ENCODE results near the gene KCNQ5.
"Not testable (repeated sequence)": the region's sequence is repeated elsewhere in the genome, so short reads cannot be mapped to it uniquely, and the experiment has no call there.

The KCNQ5 gene

DNA sequence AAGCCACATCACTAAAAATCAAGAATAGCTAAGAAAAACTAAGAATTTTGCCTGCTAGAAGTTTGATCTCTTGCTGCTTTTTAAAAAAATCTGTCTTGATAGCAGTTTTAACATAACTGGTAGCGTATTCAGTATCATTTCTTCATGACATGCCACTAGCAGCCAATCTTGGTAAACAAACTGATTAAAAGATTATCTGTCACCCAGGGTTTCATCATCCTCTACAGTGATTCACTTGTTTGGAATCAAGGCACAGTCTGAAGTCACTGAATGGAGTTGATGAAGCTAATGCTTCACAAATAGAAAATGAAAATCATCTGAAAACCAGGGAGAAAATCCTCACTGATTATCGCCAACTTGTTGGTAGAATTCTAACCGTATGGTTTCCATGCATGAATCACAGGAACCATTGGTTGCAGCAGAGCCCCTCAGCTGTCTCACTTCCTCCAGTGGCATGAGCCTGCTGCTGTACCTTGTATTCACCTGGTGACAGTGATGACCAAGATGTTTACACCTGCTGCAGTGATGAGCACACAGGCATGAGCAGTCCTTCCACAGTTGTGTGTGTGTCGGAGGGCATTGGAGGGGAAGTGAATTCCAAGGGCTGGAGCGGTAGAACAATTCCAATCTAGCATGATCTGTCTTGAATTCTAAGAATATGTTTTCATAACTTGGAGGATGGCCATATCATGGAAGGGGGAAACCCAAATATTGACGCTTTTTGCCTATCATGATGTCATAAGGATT is 328.4 kb downstream of the KCNQ5 start:
- peak; percentile 97 for DNase-seq (ENCODE audit: low read depth)

DNA sequence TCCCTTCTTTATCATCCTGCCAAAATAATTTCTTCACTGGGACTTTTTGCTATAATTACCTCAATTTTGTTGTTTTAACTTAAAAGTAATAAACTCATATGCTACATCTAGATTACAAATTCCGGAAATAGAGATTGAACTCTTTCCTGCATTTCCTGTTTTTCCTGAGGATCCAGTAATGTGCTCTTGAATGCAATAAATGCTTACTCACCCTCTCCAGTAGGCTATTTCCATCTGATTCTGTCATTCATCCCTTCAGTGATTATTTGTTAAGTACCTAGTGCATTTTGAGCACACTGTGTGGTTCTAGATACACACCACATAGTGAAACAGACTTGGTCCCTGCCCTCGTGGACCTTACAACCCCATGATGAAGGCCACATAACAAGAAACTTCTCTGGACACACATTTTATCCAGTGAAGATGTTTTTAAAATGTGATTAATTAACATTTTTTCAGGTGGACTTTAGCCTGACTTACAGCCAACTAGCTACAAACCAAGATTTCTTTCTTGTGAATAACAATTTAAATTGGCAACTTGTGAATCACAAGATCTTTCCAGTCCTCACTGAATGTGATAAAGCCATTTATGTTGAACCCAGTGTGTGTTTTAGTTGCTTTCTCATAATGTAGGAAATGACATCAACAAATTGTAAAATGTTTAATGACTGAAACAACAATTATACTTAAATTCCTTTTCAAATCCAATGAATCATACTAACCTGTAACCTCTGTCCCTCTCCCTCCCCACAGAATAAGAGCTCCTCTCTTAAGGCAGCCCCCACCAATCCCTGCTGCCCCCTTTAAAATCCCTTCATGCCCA is 331.2 kb downstream of the KCNQ5 start:
- peak; percentile 70 for DNase-seq (ENCODE audit: low read depth)

DNA sequence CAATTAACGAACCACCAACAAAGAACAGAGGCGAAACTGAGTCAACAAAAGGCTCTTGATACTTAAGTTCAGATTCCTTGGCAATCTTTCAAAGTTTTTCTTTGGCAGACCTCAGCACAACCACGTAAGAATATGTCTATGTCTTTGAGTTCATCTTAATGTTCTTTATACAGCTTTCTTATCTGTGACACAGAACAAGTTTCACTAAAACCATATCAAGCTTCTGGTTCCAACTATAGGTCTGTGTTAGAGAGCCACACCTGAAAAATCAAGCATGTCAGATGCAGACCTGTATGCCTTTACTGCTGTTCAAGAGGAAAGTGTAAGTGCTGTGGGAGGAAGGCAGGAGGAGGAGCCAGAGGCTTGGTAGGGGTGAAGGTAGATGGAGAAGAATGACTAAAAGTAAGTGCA is 332.1 kb downstream of the KCNQ5 start:
- DNase-seq (ENCODE audit: low read depth): peak; percentile 90

DNA sequence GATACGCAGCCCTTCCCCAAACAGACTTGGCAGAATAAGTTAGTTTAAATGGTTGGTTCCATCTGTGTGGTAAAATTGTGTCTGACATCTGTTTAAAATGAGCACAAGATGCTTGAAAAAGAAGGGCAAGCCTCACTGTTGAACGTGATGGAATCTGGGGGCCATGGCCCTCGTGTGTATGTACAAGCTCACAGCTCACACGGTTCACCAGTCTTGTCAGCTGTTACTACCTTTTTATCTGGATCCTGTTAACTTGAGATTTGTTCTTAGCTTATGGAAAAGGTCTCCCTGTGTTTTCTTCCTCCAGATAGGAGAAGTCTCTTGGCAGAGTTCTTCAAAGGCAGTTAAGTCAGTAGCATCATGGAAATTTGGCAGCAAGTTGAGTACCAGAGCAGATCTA is 332.9 kb downstream of the KCNQ5 start:
- DNase-seq (ENCODE audit: low read depth): no peak

DNA sequence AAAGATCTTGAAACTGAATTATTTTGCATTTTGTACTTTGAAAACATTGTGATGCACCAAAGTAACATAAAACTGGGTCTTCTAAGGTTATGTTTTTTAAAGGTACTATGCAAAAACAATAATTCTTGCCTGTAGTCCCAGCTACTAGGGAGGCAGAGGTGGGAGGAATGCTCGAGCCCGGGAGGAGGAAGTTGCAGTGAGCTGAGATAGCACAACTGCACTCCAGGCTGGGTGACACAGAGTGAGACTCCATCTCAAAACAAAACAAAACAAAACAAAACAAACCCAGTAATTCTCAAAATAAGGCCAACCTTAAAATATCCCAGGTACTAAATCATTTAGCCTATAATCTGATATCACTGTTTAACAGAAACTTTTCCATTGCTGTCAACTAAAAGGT is 333.8 kb downstream of the KCNQ5 start:
- no peak for DNase-seq (ENCODE audit: low read depth)

DNA sequence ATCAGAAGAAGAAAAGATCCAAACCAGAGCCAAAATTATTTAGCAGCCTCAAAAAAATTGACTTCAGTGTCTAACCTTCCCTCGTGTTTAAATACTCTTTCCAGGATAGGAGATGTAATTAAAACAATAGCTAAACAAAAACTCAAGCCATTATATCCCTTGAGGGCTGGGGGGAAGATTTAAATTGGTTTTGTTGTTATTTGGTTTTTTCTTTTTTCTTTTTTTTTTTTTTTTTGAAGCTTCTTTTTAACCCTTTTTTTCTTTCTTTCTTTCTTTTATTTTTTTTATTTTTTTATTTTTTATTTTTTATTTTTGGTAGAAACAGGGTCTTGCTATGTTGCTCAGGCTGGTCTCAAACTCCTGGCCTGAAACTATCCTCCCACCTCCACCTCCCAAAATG is 334.4 kb downstream of the KCNQ5 start:
- no peak for DNase-seq (ENCODE audit: low read depth)

DNA sequence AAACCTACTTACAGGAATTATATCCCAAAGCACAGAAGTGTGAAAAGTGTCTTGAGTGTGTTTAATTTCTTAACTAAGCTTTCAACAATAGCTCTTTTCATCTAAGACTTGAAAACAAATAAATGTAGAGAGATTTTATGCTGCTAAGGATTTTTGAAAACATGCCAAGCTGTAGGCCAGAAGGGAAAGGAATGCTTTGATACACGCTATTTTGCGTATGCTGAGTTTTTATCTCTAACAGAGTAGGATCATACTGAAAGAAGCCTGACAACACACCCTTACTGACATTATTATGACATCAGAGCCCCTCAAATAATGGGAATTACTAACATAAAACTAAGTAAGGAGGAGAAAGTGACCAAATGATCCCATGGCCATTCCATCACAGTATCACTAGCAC is 338.0 kb downstream of the KCNQ5 start:
- DNase-seq (ENCODE audit: low read depth): peak; percentile 56

DNA sequence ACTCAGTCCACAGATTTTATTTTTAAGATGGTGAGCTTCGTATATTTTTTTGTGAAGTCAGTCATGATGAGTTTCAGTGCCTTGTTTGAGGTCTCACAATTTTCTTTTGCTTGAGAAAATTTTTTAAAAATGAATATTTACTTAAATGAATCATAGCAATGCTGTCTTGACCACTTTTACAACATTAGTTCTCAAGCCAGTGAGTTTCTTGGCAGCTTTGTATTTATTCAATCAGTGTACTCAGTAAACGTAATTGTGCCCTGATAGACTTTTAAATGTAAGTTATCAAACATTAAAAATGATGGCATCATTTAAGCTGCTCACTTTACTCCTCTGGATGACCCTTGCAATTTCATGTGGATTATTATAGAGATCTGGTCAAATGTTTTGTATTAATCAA is 342.1 kb downstream of the KCNQ5 start:
- DNase-seq (ENCODE audit: low read depth): peak; percentile 27

DNA sequence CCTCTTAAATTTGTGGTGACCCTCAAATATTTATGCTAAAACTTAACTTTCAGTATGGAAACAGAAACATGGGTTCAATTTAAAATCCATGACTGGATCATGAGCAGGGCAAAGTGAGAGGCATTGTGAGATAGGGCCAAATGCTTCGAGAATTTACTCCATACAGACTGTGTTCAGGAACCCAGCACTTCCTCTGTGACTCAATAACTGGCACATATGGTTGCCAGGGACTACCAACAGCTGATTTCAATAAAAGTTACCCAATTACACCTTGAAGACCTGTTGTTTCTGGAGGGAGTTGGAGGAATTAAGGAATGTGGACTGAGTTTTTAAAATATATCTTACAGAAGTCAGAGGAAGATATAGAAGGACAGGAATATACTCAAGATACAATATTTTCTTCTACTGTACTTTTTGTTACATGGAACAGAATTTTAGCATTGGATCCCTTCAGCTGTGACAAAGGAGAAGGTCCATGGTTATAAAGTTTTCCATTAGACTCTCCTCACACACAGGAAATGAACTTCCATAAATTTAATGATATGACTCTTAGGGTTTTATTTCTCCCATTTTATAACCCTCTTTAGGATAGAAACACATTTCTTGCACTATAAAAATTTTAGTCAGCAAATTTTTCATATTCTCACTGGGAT is 344.9 kb downstream of the KCNQ5 start:
- no peak for DNase-seq (ENCODE audit: low read depth)

DNA sequence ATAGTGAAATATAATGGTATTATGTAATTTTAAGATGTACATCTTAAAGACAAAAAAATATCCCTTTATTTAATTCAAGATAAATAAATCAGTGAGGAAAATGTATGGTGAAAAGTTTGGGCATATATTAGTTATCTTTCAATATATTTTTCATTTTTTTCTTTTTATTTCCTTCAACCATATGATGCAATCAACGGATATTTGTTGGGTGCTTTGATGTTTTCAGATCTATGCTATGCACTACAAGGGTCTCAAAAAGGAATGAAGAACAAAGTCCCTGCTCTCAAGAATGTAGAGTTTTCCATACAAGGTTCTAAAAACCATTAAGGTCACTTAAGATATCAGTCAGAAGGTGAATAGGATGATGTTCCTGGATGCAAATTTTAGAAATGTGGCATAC is 345.5 kb downstream of the KCNQ5 start:
- no peak for DNase-seq (ENCODE audit: low read depth)

DNA sequence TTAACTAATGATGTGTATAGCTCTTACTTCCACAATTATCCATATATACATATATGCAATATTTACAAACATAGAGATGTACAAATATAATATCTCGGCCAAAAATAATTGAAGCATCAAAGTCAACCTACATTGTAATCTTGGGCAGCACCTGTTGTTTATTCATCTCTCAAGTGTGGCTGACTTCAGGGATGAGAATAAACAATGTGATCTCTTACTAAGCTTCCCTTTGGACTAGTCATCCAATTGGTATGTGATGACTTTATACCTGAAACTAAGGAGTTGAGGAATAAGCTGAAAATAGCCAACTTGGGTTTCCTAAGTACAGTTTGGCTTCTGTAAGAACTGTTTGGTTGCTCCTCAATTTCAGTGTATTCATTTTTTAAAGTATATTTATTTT is 346.8 kb downstream of the KCNQ5 start:
- peak; percentile 52 for DNase-seq (ENCODE audit: low read depth)

DNA sequence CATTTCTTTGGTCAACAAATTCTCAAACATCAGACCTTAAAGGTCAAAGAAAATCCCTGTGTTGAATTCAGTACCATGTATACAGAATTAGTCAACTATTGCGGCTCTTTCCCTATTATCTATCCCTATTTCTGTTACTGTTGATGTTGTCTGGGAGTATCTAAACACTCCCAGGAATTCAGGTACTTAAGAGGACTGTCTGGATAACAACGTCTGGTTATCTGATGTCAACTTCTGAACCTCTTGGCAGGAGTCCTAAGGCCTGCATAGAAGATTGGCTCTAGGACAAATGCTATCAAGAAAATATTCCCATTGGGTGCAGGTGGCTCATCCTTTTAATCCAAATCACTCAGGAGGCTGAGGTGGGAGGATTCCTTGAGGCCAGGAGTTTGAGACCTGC is 347.8 kb downstream of the KCNQ5 start:
- DNase-seq (ENCODE audit: low read depth): no peak

DNA sequence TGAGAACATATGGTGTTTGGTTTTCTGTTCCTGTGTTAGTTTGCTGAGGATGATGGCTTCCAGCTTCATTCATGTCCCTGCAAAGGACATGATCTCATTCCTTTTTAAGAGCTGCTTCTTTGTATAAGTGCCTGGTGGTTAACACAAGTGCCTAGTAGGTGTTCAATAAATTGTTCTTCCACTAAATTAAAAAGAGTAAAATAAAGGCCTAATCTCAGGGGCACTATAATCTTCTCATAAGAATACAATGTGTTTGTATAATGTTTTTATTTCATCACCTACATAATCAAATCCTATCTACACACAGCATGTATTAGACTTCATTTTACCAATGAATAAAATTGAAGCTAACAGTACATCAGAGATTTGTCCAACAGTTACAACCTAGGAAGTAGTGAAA is 350.7 kb downstream of the KCNQ5 start:
- DNase-seq (ENCODE audit: low read depth): no peak

DNA sequence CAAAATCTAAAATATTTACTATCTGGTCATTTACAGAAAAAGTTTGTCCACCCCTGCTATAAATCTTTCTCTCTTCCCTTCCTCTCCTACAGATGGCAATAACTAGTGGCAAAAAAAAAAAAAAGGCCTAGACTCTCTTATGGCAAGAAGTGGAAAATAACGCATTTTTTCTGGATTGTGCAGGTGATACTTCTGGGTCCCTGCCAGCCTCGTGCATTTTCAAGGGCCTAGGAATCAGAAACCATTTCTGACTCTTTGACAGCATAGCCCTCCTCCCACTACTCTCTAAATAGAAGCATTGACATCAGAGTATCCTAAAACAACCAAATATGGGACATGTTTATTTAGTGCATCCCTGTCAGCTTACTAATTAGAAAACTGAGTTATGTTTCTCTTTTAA is 352.4 kb downstream of the KCNQ5 start:
- DNase-seq (ENCODE audit: low read depth): no peak

DNA sequence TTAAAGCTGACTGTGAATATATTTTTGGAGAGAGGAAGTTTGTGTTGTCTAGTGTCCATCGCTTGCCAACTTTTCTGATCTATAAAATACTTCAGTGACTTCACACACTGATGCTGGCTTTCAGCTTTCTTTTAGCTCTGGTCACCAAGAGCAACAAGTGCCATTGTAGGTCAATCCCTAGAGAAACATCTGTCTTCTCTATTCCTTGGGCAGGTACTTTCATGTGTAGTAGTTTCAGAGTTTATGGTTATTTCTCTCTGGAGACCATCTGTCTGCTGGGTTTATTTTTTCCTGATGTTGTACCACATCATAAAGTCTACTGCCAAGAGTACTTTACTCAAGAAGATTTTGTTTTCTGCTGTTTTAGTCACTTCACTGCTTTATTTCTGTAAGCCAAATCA is 353.5 kb downstream of the KCNQ5 start:
- no peak for DNase-seq (ENCODE audit: low read depth)

DNA sequence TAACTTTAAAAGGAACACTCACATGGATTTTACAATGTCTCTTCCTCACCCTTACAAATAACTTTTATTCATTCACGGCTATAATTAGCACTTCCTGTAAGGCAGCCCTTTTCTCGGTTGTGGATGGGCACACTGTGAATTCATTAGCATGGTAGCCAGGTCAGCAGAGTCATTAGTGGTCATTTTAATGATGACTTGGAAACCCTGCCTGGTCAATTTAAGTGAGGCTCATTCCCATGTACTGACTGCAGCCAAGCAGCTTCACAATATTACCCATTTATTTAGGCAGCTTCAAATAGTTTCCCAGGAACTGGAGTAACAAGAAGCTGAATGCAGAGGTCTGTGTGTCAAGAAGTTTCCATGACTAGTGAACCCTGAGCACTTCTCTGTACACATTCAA is 354.6 kb downstream of the KCNQ5 start:
- DNase-seq (ENCODE audit: low read depth): no peak

DNA sequence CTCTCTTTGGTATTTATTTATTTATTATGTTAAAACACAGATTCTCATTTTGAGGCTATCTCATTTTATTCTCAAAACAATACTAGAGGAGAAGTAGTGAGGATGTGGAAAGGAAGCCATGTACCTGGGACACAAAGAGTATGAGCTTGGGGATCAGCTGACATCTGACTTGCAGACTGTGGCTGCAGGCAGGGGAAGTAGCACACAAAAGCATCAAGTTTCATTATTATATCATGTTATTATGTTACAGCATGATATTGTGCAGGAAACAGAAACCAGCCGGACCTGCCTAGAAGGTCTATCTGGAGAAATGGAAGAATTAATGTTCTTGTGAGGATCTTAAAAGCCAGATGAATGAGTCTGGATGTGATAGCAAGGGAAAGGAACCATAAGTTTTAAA is 355.2 kb downstream of the KCNQ5 start:
- DNase-seq (ENCODE audit: low read depth): peak; percentile 20

DNA sequence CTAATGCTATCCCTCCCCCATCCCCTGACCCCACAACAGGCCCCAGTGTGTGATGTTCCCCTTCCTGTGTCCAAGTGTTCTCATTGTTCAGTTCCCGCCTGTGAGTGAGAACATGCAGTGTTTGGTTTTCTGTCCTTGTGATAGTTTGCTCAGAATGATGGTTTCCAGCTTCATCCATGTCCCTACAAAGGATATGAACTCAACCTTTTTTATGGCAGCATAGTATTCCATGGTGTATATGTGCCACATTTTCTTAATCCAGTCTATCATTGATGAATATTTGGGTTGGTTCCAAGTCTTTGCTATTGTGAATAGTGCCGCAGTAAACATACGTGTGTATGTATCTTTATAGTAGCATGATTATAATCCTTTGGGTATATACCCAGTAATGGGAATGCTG is 356.9 kb downstream of the KCNQ5 start:
- not testable (repeated sequence) for DNase-seq (ENCODE audit: low read depth)

DNA sequence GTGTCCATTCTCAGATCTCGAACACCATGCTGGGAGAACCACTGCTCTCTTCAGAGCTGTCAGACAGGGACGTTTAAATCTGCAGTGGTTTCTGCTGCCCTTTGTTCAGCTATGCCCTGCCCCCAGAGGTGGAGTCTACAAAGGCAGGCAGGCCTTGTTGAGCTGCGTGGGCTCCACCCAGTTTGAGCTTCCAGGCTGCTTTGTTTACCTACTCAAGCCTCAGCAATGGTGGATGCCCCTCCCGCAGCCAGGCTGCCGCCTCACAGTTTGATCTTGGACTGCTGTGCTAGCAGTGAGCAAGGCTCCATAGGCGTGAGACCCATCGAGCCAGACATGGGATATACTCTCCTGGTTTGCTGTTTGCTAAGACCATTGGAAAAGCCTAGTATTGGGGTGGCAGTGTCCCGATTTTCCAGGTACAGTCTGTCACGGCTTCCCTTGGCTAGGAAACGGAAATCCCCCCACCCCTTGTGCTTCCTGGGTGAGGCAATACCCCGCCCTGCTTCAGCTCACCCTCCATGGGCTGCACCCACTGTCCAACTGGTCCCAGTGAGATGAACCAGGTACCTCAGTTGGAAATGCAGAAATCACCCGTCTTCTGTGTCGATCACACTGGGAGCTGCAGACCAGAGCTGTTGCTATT is 362.4 kb downstream of the KCNQ5 start:
- not testable (repeated sequence) for DNase-seq (ENCODE audit: low read depth)

DNA sequence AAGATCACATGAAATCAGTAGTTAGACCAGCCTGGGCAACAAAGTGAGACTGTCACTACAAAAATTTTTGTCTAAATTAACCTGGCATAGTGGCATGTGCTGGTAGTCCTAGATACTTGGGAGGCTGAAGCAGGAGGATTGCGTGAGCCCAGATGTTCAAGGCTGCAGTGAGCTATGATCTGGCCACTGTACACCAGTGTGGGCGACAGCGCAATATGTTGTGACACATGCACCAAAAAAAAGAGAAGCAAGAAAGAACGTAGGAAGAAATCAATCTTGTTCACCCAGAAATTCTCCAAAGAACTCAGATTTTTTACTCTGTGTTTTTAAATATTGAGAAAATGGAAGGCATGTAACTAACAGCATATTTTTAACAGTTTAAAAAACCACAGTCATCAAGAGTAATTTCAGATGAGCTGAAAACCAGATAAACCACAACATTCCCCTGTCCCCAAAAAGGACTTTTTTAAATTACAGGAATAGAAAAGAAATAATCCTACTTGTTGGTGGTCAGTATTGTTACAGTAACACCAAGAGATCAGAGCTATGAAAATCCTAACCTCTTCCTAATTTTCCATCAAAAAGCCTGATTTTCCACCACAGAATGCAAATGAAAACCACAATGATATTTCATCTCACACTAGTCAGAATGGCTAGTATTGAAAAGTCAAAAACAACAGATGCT is 363.3 kb downstream of the KCNQ5 start:
- DNase-seq (ENCODE audit: low read depth): no peak

DNA sequence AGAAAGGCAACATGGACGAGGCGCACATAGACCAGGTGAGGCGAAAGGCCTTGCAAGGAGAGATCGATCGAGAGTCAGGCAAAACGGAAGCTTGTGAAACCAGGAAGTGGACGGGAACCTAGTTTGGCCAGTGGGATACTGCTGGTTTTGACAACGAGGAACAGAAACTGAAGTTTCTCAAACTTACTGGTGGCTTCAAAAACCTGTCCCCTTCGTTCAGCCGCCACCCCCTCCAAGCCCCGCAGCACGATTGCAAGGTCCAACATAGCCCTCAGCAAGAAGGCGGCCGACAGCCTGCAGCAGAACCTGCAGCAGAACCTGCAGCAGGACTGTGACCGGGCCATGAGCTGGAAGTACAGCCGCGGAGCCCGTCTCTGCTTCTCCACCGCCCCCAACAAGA is 365.4 kb downstream of the KCNQ5 start:
- DNase-seq (ENCODE audit: low read depth): no peak

DNA sequence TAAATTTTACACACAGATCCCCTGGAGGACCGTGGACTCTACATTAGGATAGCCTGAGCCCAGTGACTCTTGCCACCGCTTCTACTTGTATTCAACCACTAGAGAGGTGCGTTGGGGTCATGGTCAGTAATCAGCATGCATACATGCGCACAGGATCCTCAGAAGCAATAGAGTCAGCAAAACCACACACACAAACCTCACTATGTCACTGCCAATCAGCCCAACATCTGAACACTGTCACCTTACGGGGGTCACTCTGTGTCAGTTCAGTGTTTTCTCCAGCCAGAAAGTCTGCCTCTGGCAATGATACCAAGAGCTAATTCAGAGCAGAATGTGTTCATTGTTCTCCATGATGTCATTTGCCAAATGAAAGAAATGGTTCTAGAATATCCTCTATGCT is 378.1 kb downstream of the KCNQ5 start:
- no peak for DNase-seq (ENCODE audit: low read depth)
